ENCODE data around the gene CAND1.

DNA sequence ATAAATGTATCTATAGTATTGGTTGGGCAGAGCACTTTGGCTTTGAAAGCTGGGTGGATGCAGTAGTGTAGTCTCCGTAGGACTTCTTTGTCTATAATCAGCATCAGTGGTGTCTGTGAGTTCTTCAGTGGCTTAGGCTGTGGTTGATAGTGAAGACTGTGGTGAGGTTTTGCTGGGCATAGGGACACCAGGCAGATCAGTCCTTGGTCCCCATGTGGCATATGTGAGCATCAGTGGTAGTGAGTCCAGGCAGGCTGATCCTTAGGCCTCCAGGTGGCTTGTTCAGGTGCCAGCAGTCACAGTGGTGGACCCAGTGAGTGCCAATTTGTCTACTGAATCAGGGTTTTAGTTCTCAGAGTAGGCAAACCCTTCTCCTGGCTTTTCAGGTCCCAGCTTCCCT, 70.4 kb downstream of the CAND1 start:
- TF ChIP-seq, protein P1, sequence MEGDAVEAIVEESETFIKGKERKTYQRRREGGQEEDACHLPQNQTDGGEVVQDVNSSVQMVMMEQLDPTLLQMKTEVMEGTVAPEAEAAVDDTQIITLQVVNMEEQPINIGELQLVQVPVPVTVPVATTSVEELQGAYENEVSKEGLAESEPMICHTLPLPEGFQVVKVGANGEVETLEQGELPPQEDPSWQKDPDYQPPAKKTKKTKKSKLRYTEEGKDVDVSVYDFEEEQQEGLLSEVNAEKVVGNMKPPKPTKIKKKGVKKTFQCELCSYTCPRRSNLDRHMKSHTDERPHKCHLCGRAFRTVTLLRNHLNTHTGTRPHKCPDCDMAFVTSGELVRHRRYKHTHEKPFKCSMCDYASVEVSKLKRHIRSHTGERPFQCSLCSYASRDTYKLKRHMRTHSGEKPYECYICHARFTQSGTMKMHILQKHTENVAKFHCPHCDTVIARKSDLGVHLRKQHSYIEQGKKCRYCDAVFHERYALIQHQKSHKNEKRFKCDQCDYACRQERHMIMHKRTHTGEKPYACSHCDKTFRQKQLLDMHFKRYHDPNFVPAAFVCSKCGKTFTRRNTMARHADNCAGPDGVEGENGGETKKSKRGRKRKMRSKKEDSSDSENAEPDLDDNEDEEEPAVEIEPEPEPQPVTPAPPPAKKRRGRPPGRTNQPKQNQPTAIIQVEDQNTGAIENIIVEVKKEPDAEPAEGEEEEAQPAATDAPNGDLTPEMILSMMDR (IDR thresholded peaks at IDR 0.05), result no peak
- TF ChIP-seq POLR2A (IDR thresholded peaks at IDR 0.05), result no peak

Measured in Peyer's patch (tissue), 4 donors.